Mucosa of descending colon (tissue), 3 donors: ENCODE measurements around the gene STAMBPL1. TPM values are rescaled to one million over a fixed set of nuclear protein-coding genes. Genes with fewer than 3 reads are reported as not detected.

Experiments used
- ATAC-seq: fragments of 200-7000 bp; cut with Tn5 transposase; one replicate; pipeline ENCODE4 v1.9.1; 2020; ENCODE audit warnings: mild to moderate bottlenecking, moderate library complexity
- DNase-seq, 3 donors: peaks; one replicate each; pipeline ENCODE4 v3.0.0-alpha.2; 2020
- H3K36me3 ChIP-seq: fragments of 200-600 bp; one replicate; pipeline ENCODE4 v1.8.0; 2021; ENCODE audit warnings: low read depth, mild to moderate bottlenecking
- H3K4me1 ChIP-seq: fragments of 200-600 bp; one replicate; pipeline ENCODE4 v1.8.0; 2021; ENCODE audit warnings: low read depth, mild to moderate bottlenecking
- H3K4me3 ChIP-seq: fragments of 200-600 bp; one replicate; pipeline ENCODE4 v1.8.0; 2021; ENCODE audit warnings: mild to moderate bottlenecking
- H3K9me3 ChIP-seq: fragments of 200-600 bp; one replicate; pipeline ENCODE4 v1.8.0; 2021; ENCODE audit warnings: mild to moderate bottlenecking
- intact Hi-C, 2 donors: fragments of 100-400 bp; cut with DNase I in 1 of 2; cut with micrococcal nuclease in 1 of 2; formaldehyde crosslinking; loops; one replicate each; pipeline versions ENCODE4 v1.11.0 to v1.11.1; 2022; cut with DNase I, micrococcal nuclease
- total RNA-seq, 3 donors: library from RNA; stranded (reverse); fragmentation: NEBNext Ultra II Directional in 2 of 3; extraction: Animal tissue kit (Norgen Biotek cat#: 25700) in 2 of 3; gene quantifications; one replicate each; pipeline versions ENCODE4 v1.2.1 to v1.2.4, GENCODE V29; 2021 to 2023
- TF ChIP-seq, protein P1 (sequence below): fragments of 200-600 bp; IDR thresholded peaks from one replicate; pipeline ENCODE4 v1.8.0; 2022; ENCODE audit warnings: antibody characterized with exemption, mild to moderate bottlenecking
- donor health status: DM: no; HTN: no; CAD: no; lungs with moderate emphysema.
- donor health status: DM: no; HTN: no; CAD: no.
- donor health status: DM: no; HTN: yes; CAD: no.

Gene STAMBPL1
- total RNA-seq, 3 donors from 2014 or later: 19.2 to 44.2 (median 20.0) TPM

DNA sequence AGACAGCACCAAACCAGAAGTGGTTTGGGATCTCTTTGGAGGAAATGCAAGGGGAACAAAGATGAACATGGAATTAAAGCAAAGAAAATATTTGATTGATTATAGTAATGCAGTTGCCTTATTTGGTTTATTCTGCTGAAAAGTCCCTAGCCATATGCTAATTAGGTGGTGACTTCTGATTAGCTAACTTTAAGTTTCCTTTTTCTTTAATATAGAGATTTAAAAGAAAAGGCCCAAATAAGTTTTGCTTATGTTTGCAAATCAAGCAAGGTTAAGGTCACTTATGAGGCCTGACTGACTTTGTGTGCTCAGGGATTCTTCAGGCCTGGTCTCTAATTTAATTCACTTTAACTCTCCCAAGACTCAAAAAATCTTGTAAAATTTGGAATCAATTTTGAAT, 22.2 kb upstream of the STAMBPL1 start:
- H3K4me1 ChIP-seq: peaks cover 8% of the 10 kb centered on the region
- TF ChIP-seq, protein P1, sequence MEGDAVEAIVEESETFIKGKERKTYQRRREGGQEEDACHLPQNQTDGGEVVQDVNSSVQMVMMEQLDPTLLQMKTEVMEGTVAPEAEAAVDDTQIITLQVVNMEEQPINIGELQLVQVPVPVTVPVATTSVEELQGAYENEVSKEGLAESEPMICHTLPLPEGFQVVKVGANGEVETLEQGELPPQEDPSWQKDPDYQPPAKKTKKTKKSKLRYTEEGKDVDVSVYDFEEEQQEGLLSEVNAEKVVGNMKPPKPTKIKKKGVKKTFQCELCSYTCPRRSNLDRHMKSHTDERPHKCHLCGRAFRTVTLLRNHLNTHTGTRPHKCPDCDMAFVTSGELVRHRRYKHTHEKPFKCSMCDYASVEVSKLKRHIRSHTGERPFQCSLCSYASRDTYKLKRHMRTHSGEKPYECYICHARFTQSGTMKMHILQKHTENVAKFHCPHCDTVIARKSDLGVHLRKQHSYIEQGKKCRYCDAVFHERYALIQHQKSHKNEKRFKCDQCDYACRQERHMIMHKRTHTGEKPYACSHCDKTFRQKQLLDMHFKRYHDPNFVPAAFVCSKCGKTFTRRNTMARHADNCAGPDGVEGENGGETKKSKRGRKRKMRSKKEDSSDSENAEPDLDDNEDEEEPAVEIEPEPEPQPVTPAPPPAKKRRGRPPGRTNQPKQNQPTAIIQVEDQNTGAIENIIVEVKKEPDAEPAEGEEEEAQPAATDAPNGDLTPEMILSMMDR: no peak
- H3K9me3 ChIP-seq: no peaks in the 10 kb centered on the region
- ATAC-seq (no peak), DNase-seq (no peak)
- intact Hi-C loops: no loop called here
- no peaks in the 10 kb centered on the region for H3K36me3 ChIP-seq
- H3K4me3 ChIP-seq: no peak overlapping the region

DNA sequence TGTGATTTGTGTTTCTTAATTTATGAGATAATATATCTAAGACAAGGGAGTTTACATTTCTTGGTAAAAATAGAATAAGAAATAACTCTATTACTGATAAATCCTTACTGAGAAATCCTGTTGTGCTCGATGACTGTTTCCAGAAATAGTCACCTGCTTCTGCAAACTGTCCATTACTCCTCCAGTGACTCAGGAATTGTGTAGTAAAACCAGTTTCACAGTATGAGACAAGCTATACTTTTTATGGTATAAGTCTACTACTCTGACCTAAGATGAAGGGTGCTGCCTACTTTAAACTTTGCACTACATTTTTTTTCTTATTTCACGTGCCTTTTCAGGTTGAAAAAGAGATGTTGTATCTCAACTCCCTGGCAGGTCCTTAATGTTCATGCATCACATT, 21.6 kb upstream of the STAMBPL1 start:
- H3K4me3 ChIP-seq: no peak overlapping the region
- intact Hi-C loops: no loop called here
- DNase-seq (no peak), ATAC-seq (peak; percentile 97)
- H3K36me3 ChIP-seq: no peaks in the 10 kb centered on the region
- TF ChIP-seq, protein P1: no peak
- no peaks in the 10 kb centered on the region for H3K9me3 ChIP-seq
- H3K4me1 ChIP-seq: peaks cover 8% of the 10 kb centered on the region

DNA sequence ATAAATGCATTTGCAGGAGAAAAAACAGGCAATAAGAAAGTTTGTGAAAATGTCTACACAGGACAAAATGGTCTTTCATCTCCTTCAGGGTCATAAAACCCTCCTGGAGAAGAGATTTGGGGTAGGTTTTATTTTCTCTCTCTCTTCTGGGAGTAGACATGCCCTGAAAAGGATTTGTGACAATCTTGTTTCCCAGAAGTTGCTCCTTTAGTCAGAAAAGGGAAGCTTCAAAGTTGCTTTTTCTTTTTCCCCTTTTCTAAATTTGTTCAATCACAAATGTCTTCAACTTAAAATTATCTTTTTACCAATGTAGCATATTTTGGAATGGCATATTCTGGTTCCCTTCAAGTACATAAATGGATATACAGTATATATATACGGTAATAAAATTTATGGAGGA, 19.0 kb upstream of the STAMBPL1 start:
- Histone ChIP-seq H3K4me3 (no peak overlapping the region), H3K36me3 (no peaks in the 10 kb centered on the region), H3K9me3 (no peaks in the 10 kb centered on the region), H3K4me1 (peaks cover 8% of the 10 kb centered on the region)
- no peak for ATAC-seq
- intact Hi-C loops: no loop called here
- DNase-seq: no peak
- TF ChIP-seq, protein P1: no peak

GRCh38 chr10:88865281-88865876, 14.7 kb upstream of the STAMBPL1 start:
- no peak for DNase-seq
- no peaks in the 10 kb centered on the region for H3K36me3 ChIP-seq
- no peak overlapping the region for H3K4me3 ChIP-seq
- intact Hi-C loops: no loop called here
- no peaks in the 10 kb centered on the region for H3K4me1 ChIP-seq
- ATAC-seq: peak; percentile 70
- no peaks in the 10 kb centered on the region for H3K9me3 ChIP-seq
- TF ChIP-seq, protein P1: no peak

DNA sequence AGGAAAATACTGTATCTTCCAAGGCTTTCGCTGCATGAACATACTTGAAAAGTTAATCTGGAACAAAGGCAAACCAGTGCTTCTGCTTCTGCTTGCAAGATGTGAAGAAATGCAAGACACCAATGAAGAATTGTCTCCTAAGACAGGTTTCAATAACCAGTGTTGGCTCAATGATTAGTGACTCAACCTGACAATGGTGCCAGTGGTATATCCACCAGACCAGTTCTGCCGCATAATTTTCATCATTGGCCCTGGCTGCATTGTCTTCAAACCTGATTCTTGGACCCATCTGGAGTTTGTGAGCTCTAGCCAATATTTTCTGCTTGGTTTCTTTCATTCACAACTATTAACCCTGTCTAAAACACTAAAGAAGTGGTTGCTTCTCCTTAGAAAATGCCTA, 13.6 kb upstream of the STAMBPL1 start:
- ATAC-seq: no peak
- intact Hi-C loops: no loop called here
- Histone ChIP-seq H3K4me1 (no peaks in the 10 kb centered on the region), H3K9me3 (no peaks in the 10 kb centered on the region), H3K4me3 (no peak overlapping the region), H3K36me3 (no peaks in the 10 kb centered on the region)
- DNase-seq: no peak
- TF ChIP-seq, protein P1: no peak

DNA sequence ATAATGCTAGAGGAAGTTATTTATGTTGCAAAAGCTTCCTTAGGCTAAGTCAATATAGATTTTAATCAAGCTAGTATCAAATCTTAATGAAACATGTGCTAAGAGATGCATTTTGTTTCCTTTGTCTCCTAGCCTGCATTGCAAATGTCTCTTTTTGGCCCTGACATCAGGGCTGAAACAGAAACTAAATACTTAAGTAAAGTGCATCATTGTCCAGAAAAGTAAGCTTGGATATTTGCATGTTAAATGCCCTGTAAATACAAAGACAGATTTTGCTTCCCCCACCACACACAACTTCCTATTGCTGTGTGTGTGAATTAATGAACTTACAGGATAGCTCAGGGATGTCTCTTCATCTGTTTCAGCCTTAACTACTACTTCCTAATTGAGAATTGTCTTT, 10.0 kb upstream of the STAMBPL1 start:
- intact Hi-C loops: no loop called here
- ATAC-seq: no peak
- no peak for DNase-seq
- H3K4me1 ChIP-seq: no peaks in the 10 kb centered on the region
- TF ChIP-seq, protein P1: no peak
- H3K4me3 ChIP-seq: no peak overlapping the region
- H3K9me3 ChIP-seq: no peaks in the 10 kb centered on the region
- H3K36me3 ChIP-seq: no peaks in the 10 kb centered on the region
